Fibroblast of lung (primary cell): ENCODE data around the gene ATP2A1. TPM values are rescaled to one million over a fixed set of nuclear protein-coding genes. Genes with fewer than 3 reads are reported as not detected.
"Not testable (repeated sequence)": the region's sequence is repeated elsewhere in the genome, so short reads cannot be mapped to it uniquely, and the experiment has no call there.

Experiments used
- DNase-seq, 2 donors: peaks; one replicate each; pipeline versions ENCODE4 v3.0.0 to v3.0.0-alpha.2; 2010; ENCODE audit warnings: low read depth in 2 of 2
- H2AFZ ChIP-seq: 2 replicates; pipeline ENCODE4 v1.5.1; 2012; ENCODE audit warnings: low read length, control low read depth, inconsistent platforms
- H3K27ac ChIP-seq: 2 replicates; pipeline ENCODE4 v1.5.1; 2011; ENCODE audit warnings: low read length, control low read depth; ENCODE audit not compliant: insufficient read depth
- H3K27me3 ChIP-seq: 2 replicates; pipeline ENCODE4 v1.5.1; 2011; ENCODE audit warnings: mild to moderate bottlenecking, low read length; ENCODE audit not compliant: control insufficient read depth, insufficient read depth
- H3K36me3 ChIP-seq: 2 replicates; pipeline ENCODE4 v1.5.1; 2011; ENCODE audit warnings: low read length; ENCODE audit not compliant: control insufficient read depth, insufficient read depth
- H3K4me1 ChIP-seq: 2 replicates; pipeline ENCODE4 v1.5.1; 2011; ENCODE audit warnings: low read length; ENCODE audit not compliant: control insufficient read depth, insufficient read depth; ENCODE audit errors: extremely low read depth
- H3K4me2 ChIP-seq: 2 replicates; pipeline ENCODE4 v1.5.1; 2011; ENCODE audit warnings: low read length, control low read depth; ENCODE audit not compliant: insufficient read depth; ENCODE audit errors: extremely low read depth
- H3K4me3 ChIP-seq, 4 experiments: fragments of 200-600 bp in 1 of 4; sonication (generic) in 1 of 4; replicated peaks in 1 of 4; 2 replicates each; pipeline ENCODE4 v1.5.1; 2011 to 2016; ENCODE audit warnings: low read length in 4 of 4, low read depth in 3 of 4, mild to moderate bottlenecking in 3 of 4, control low read depth in 2 of 4, inconsistent platforms in 1 of 4, mixed read lengths in 1 of 4; ENCODE audit not compliant: insufficient read depth in 1 of 4; ENCODE audit errors: control extremely low read depth in 1 of 4
- H3K79me2 ChIP-seq: 2 replicates; pipeline ENCODE4 v1.5.1; 2012; ENCODE audit warnings: mild to moderate bottlenecking, low read length, inconsistent platforms; ENCODE audit not compliant: control insufficient read depth, insufficient read depth
- H3K9ac ChIP-seq: 2 replicates; pipeline ENCODE4 v1.5.1; 2011; ENCODE audit warnings: mild to moderate bottlenecking, low read length, control low read depth; ENCODE audit not compliant: insufficient read depth
- H3K9me3 ChIP-seq: 2 replicates; pipeline ENCODE4 v1.5.1; 2012; ENCODE audit warnings: low read depth, low read length; ENCODE audit not compliant: control insufficient read depth, insufficient read depth
- H4K20me1 ChIP-seq: 2 replicates; pipeline ENCODE4 v1.5.1; 2011; ENCODE audit warnings: low read length; ENCODE audit not compliant: control insufficient read depth, insufficient read depth; ENCODE audit errors: extremely low read depth
- EZH2 ChIP-seq: IDR thresholded peaks from 2 replicates; pipeline ENCODE4 v1.5.1; 2012; ENCODE audit warnings: low read length, control low read depth, mild to moderate bottlenecking; ENCODE audit errors: missing control alignments
- polyA plus RNA-seq, 2 donors: library from polyadenylated mRNA; depleted of rRNA in 1 of 2; stranded (reverse) in 1 of 2; unstranded in 1 of 2; fragments of >200 nt; gene quantifications; 2 replicates each; pipeline ENCODE4 v1.2.1, GENCODE V29; 2011 to 2012; ENCODE audit warnings: missing spikeins in 1 of 2
- total RNA-seq: library from RNA; depleted of rRNA; stranded (reverse); fragments of >200 nt; gene quantifications from 2 replicates; pipeline ENCODE4 v1.2.1, GENCODE V29; 2014
- TF ChIP-seq, protein P1 (sequence below), 2 donors: IDR thresholded peaks in 1 of 2; conservative IDR thresholded peaks in 1 of 2; 1 replicate in 1 of 2; 2 replicates in 1 of 2; pipeline ENCODE4 v1.5.1; 2011 to 2012; ENCODE audit warnings: low read length in 2 of 2, control low read depth in 1 of 2, inconsistent platforms in 1 of 2, low read depth in 1 of 2, mild to moderate bottlenecking in 1 of 2

ATP2A1 gene
- total and polyA plus RNA-seq, 2 donors (not counting 1 experiment from before 2014, with no cell fraction given), result 0.22 to 0.33 TPM

DNA sequence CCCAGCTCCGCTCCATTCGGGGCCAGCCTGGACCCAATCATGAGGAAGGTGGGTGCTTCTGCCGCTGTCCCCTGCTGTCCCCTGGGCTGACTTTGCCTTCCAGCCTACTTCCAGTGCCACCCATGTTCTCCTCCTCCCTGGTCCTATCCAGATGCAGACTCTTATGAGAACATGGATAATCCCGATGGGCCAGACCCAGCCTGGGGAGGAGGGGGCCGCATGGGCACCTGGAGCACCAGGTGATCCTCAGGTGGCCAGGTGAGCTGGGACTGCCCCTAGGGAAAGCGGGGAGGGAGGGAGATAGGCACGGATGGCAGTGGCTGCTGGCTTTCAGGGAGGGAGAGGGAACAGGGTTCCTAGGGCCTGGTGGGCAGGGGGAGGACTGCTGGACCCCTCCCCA lies 60.4 kb downstream of the ATP2A1 start:
- TF ChIP-seq, protein P1, sequence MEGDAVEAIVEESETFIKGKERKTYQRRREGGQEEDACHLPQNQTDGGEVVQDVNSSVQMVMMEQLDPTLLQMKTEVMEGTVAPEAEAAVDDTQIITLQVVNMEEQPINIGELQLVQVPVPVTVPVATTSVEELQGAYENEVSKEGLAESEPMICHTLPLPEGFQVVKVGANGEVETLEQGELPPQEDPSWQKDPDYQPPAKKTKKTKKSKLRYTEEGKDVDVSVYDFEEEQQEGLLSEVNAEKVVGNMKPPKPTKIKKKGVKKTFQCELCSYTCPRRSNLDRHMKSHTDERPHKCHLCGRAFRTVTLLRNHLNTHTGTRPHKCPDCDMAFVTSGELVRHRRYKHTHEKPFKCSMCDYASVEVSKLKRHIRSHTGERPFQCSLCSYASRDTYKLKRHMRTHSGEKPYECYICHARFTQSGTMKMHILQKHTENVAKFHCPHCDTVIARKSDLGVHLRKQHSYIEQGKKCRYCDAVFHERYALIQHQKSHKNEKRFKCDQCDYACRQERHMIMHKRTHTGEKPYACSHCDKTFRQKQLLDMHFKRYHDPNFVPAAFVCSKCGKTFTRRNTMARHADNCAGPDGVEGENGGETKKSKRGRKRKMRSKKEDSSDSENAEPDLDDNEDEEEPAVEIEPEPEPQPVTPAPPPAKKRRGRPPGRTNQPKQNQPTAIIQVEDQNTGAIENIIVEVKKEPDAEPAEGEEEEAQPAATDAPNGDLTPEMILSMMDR (conservative IDR thresholded peaks at IDR 0.05 in 1 of 2, IDR thresholded peaks at IDR 0.05 in 1 of 2; ENCODE audit: low read depth in 1 of 2, low read length in 2 of 2), result no peak
- TF ChIP-seq EZH2, result no peak
- no peaks in the 10 kb centered on the region for H3K4me1 ChIP-seq
- no peaks in the 10 kb centered on the region for H3K9me3 ChIP-seq
- H4K20me1 ChIP-seq, result no peaks in the 10 kb centered on the region
- H3K27me3 ChIP-seq, result no peaks in the 10 kb centered on the region
- no peak overlapping the region for H2AFZ ChIP-seq
- no peak for DNase-seq
- no peak overlapping the region for H3K4me3 ChIP-seq
- H3K9ac ChIP-seq, result no peak overlapping the region
- H3K79me2 ChIP-seq, result no peaks in the 10 kb centered on the region
- no peak overlapping the region for H3K4me2 ChIP-seq
- no peaks in the 10 kb centered on the region for H3K36me3 ChIP-seq
- no peak overlapping the region for H3K27ac ChIP-seq

DNA sequence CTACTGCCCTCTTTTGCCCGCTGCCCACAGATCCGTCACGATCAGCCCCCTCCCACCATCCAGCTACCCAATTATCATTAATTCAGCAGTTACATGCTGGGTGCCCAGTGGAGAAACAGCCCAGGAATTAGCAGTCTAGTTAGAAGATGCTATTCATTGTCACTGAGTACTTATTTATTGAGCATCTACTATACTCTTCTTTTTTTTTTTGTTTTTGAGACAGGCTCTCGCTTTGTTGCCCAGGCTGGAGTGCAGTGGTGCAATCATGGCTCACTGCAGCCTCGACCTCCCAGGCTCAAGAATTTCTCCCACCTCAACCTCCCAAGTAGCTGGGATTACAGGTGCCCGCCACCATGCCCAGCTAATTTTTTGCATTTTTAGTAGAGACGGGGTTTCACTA lies 61.5 kb downstream of the ATP2A1 start:
- H3K9me3 ChIP-seq, H3K4me1 ChIP-seq, H4K20me1 ChIP-seq, H3K4me3 ChIP-seq, H3K27ac ChIP-seq, H3K36me3 ChIP-seq, H3K9ac ChIP-seq, H2AFZ ChIP-seq, H3K27me3 ChIP-seq, H3K4me2 ChIP-seq, DNase-seq, H3K79me2 ChIP-seq: not testable (repeated sequence)

DNA sequence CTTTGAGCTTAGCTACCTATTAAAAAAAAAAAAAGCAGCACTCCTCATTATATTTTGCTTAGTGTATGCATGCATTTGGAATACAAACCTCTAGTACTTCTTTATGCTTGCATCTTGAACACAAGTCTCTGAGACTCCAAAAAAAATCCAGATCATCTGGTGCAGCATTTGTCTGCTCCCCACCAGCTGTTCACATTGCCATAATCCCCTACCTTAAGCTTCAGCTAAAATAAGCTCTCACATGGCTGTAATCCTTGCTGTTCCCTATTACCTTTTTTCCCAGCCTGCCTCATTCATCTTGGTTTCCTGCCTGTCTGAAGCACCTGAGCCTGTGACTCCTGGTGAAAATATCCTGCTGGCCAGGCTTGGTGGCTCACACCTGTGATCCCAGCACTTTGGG lies 65.0 kb downstream of the ATP2A1 start:
- Histone ChIP-seq H3K4me2 (no peak overlapping the region), H2AFZ (no peak overlapping the region), H3K79me2 (no peaks in the 10 kb centered on the region), H4K20me1 (no peaks in the 10 kb centered on the region), H3K36me3 (no peaks in the 10 kb centered on the region), H3K9me3 (no peaks in the 10 kb centered on the region), H3K4me1 (peaks cover 5% of the 10 kb centered on the region), H3K9ac (no peak overlapping the region), H3K27ac (no peak overlapping the region), H3K4me3 (no peak overlapping the region), H3K27me3 (no peaks in the 10 kb centered on the region)
- no peak for DNase-seq
- TF ChIP-seq, protein P1 (conservative IDR thresholded peaks at IDR 0.05 in 1 of 2, IDR thresholded peaks at IDR 0.05 in 1 of 2; ENCODE audit: low read depth in 1 of 2, low read length in 2 of 2), result no peak
- TF ChIP-seq EZH2, result no peak
